Endothelial cell of umbilical vein (primary cell): ENCODE results near the gene ZFYVE9. TPM values are rescaled to one million over a fixed set of nuclear protein-coding genes. Genes with fewer than 3 reads are reported as not detected.

Experiments
- BruUV-seq: library from RNA; stranded (reverse); fragments of 400-500 nt; replicated peaks from 2 replicates; lab custom pipeline; 2021; lab: Mats Ljungman, UMichigan
- CTCF ChIA-PET: fragments of 300-600, 350-600 bp; sonication (Branson Sonifier 250); formaldehyde crosslinking; loops from one replicate; lab custom pipeline; 2021; ENCODE audit warnings: antibody characterized with exemption, inconsistent platforms; lab: Charles Lee
- POLR2A ChIA-PET: fragments of 300-600, 350-600 bp; sonication (Branson Sonifier 250); formaldehyde crosslinking; loops from one replicate; lab custom pipeline; 2021; ENCODE audit warnings: antibody characterized with exemption, inconsistent platforms; lab: Charles Lee
- DNase-seq: peaks from one replicate; pipeline ENCODE4 v3.0.0-alpha.2; 2011; ENCODE audit warnings: low read depth, low spot score
- FAIRE-seq: peaks from 2 replicates; lab custom pipeline; 2011; peaks lifted over from hg19 to GRCh38; lab: Jason Lieb, UNC
- H2AFZ ChIP-seq: 2 replicates; pipeline ENCODE4 v1.6.0; 2012; ENCODE audit warnings: low read depth, low read length, control low read depth, inconsistent platforms
- H3K27ac ChIP-seq: 2 replicates; pipeline ENCODE4 v1.5.1; 2011; ENCODE audit warnings: low read depth, mild to moderate bottlenecking, control low read depth, low read length, moderate library complexity; ENCODE audit not compliant: insufficient read depth
- H3K27me3 ChIP-seq, 2 experiments: 2 replicates each; pipeline versions ENCODE4 v1.6.0 to v1.6.1; 2011; ENCODE audit warnings: low read length in 2 of 2, mixed read lengths in 1 of 2; ENCODE audit not compliant: control insufficient read depth in 2 of 2, insufficient read depth in 2 of 2
- H3K36me3 ChIP-seq, 2 experiments: 2 replicates in 1 of 2; 3 replicates in 1 of 2; pipeline ENCODE4 v1.5.1; 2011; ENCODE audit warnings: low read length in 2 of 2, mild to moderate bottlenecking in 1 of 2, moderate library complexity in 1 of 2; ENCODE audit not compliant: control insufficient read depth in 2 of 2, insufficient read depth in 2 of 2; ENCODE audit errors: extremely low read depth in 1 of 2
- H3K4me1 ChIP-seq: 3 replicates; pipeline ENCODE4 v1.5.1; 2011; ENCODE audit warnings: mild to moderate bottlenecking, low read length; ENCODE audit not compliant: control insufficient read depth, insufficient read depth; ENCODE audit errors: extremely low read depth
- H3K4me2 ChIP-seq: 2 replicates; pipeline ENCODE4 v1.6.1; 2011; ENCODE audit warnings: low read length, control low read depth, mixed read lengths; ENCODE audit not compliant: insufficient read depth
- H3K4me3 ChIP-seq, 3 experiments: fragments of 200-600 bp in 1 of 3; sonication (generic), shearing (Covaris generic) in 1 of 3; replicated peaks in 1 of 3; 2 replicates each; pipeline ENCODE4 v1.5.1; 2011 to 2016; ENCODE audit warnings: control low read depth in 3 of 3, low read length in 3 of 3, mild to moderate bottlenecking in 2 of 3, inconsistent platforms in 1 of 3, low read depth in 1 of 3, moderate library complexity in 1 of 3; ENCODE audit not compliant: insufficient read depth in 1 of 3
- H3K79me2 ChIP-seq: 2 replicates; pipeline ENCODE4 v1.6.0; 2012; ENCODE audit warnings: low read length, inconsistent platforms; ENCODE audit not compliant: control insufficient read depth, insufficient read depth
- H3K9ac ChIP-seq: replicated peaks from 2 replicates; pipeline ENCODE3; 2011; ENCODE audit warnings: low read length, control low read depth; ENCODE audit not compliant: insufficient read depth; ENCODE audit errors: extremely low read depth
- H3K9me1 ChIP-seq: replicated peaks from 3 replicates; pipeline ENCODE4 v1.6.0; 2011; ENCODE audit warnings: mild to moderate bottlenecking, low read length; ENCODE audit not compliant: control insufficient read depth, insufficient read depth; ENCODE audit errors: extremely low read depth
- H3K9me3 ChIP-seq: replicated peaks from 2 replicates; pipeline ENCODE4 v1.5.1; 2012; ENCODE audit warnings: low read length, inconsistent platforms; ENCODE audit not compliant: control insufficient read depth, insufficient read depth
- H4K20me1 ChIP-seq: replicated peaks from 2 replicates; pipeline ENCODE3; 2011; ENCODE audit warnings: mild to moderate bottlenecking, low read length; ENCODE audit not compliant: control insufficient read depth, insufficient read depth; ENCODE audit errors: extremely low read depth
- CTCF ChIP-seq, 2 donors: IDR thresholded peaks; 1 replicate in 1 of 2; 2 replicates in 1 of 2; pipeline ENCODE4 v1.5.1; 2011; ENCODE audit warnings: low read length in 2 of 2, mild to moderate bottlenecking in 2 of 2, moderate library complexity in 2 of 2, control low read depth in 1 of 2, inconsistent platforms in 1 of 2, low read depth in 1 of 2; ENCODE audit not compliant: insufficient read depth in 1 of 2; ENCODE audit errors: extremely low read depth in 1 of 2
- EZH2 ChIP-seq: IDR thresholded peaks from 2 replicates; pipeline ENCODE4 v1.6.1; 2012; ENCODE audit warnings: borderline replicate concordance, low read depth, mild to moderate bottlenecking, moderate library complexity, low read length, inconsistent platforms; ENCODE audit not compliant: severe bottlenecking
- FOS ChIP-seq: IDR thresholded peaks from 2 replicates; pipeline ENCODE4 v1.6.1; 2011; ENCODE audit warnings: mild to moderate bottlenecking, low read length, moderate library complexity, borderline replicate concordance; ENCODE audit not compliant: insufficient read depth
- GATA2 ChIP-seq: IDR thresholded peaks from 2 replicates; pipeline ENCODE4 v1.7.0; 2011; ENCODE audit warnings: low read depth, mild to moderate bottlenecking, moderate library complexity, mixed read lengths, low read length; ENCODE audit not compliant: insufficient read length, insufficient read depth
- JUN ChIP-seq: IDR thresholded peaks from 2 replicates; pipeline ENCODE4 v1.6.1; 2011; ENCODE audit warnings: borderline replicate concordance, low read depth; ENCODE audit not compliant: insufficient read length, insufficient read depth
- MAX ChIP-seq: IDR thresholded peaks from 2 replicates; pipeline ENCODE4 v1.6.1; 2011; ENCODE audit not compliant: insufficient read depth, insufficient read length
- MYC ChIP-seq: IDR thresholded peaks from one replicate; pipeline ENCODE4 v1.6.1; 2011; ENCODE audit warnings: mild to moderate bottlenecking, low read depth, low read length
- POLR2A ChIP-seq: IDR thresholded peaks from 2 replicates; pipeline ENCODE4 v1.6.1; 2012; ENCODE audit warnings: low read depth, mild to moderate bottlenecking, control low read depth, low read length
- POLR2AphosphoS5 ChIP-seq: IDR thresholded peaks from 2 replicates; pipeline ENCODE4 v1.6.1; 2012; ENCODE audit warnings: low read depth, mild to moderate bottlenecking, control low read depth, low read length, moderate library complexity; ENCODE audit not compliant: insufficient read depth
- dilution Hi-C: fragments of 300-500 bp; cut with MboI; formaldehyde crosslinking; loops from one replicate; pipeline ENCODE4 v1.15.0; 2019; ENCODE audit warnings: low sequenced_read_pairs; ENCODE audit not compliant: extremely low pct_ligation_motif_present
- intact Hi-C: fragments of 100-400 bp; cut with micrococcal nuclease; formaldehyde crosslinking; loops from one replicate; pipeline ENCODE4 v1.10.0; 2022
- polyA plus RNA-seq, 4 experiments: library from polyadenylated mRNA; depleted of rRNA in 3 of 4; stranded (reverse) in 3 of 4; unstranded in 1 of 4; fragments of >200 nt; gene quantifications; 2 replicates each; pipeline versions ENCODE4 v1.2.1 to v1.2.3, GENCODE V29; 2011 to 2012; ENCODE audit warnings: missing spikeins in 1 of 4
- total RNA-seq: library from RNA; stranded (reverse); gene quantifications from 2 replicates; pipeline ENCODE4 v1.2.3, GENCODE V29; 2021

The ZFYVE9 gene
- total and polyA plus RNA-seq, 2 donors (not counting 3 experiments of a cell fraction or from before 2014, with no cell fraction given) = 4.1 to 16.8 TPM

GRCh38 chr1:52153010-52153409, 11.1 kb downstream of the ZFYVE9 start:
- no peak for FAIRE-seq
- TF ChIP-seq MYC (no peak), CTCF (IDR thresholded peaks at IDR 0.05; ENCODE audit: extremely low read depth in 1 of 2, insufficient read depth in 1 of 2, low read depth in 1 of 2, low read length in 2 of 2) (no peak), GATA2 (no peak), MAX (no peak), JUN (no peak), FOS (no peak), EZH2 (no peak), POLR2AphosphoS5 (no peak), POLR2A (no peak)
- H3K4me1 ChIP-seq = no peaks in the 10 kb centered on the region
- ChIA-PET POLR2A (no interaction called here), CTCF (interaction anchor here (0.6 to 1.5 kb wide), 4 partner anchors 9 to 210 kb away, joined by 3 to 6 read pairs (median 5); no protein-coding TSS in a partner anchor)
- DNase-seq = no peak
- H3K9me3 ChIP-seq = no peaks in the 10 kb centered on the region
- no peaks in the 10 kb centered on the region for H3K27me3 ChIP-seq
- H3K79me2 ChIP-seq = peaks cover 37% of the 10 kb centered on the region
- dilution Hi-C loops (no loop called here), intact Hi-C loops (no loop called here)
- no peak overlapping the region for H2AFZ ChIP-seq
- no peak overlapping the region for H3K27ac ChIP-seq
- no peaks in the 10 kb centered on the region for H3K36me3 ChIP-seq
- H3K4me2 ChIP-seq = no peak overlapping the region
- H3K9ac ChIP-seq = no peak overlapping the region
- no peaks in the 10 kb centered on the region for H3K9me1 ChIP-seq
- H4K20me1 ChIP-seq = no peaks in the 10 kb centered on the region
- no peak overlapping the region for H3K4me3 ChIP-seq
- BruUV-seq = no TSS peak
